RWPE1 (cell line): ENCODE data around the gene MARVELD1.

Experiments used
- CTCF ChIA-PET: fragments of 350-600 bp; sonication (Branson Sonifier 250); formaldehyde crosslinking; extraction: SDS; loops from one replicate; lab custom pipeline; 2021; lab: Yijun Ruan, JAX
- POLR2A ChIA-PET: fragments of 400-600 bp; formaldehyde crosslinking; extraction: SDS; loops from one replicate; lab custom pipeline; 2020; ENCODE audit warnings: antibody characterized with exemption; ENCODE audit not compliant: low non-redundant PET; lab: Yijun Ruan, JAX
- DNase-seq: peaks from one replicate; pipeline ENCODE4 v3.0.0; 2012; ENCODE audit warnings: low spot score
- H3K27ac ChIP-seq: fragments of 450-650 bp; 2 replicates; pipeline ENCODE4 v1.5.1; 2017
- TF ChIP-seq, protein P1 (sequence below): fragments of 450-650 bp; conservative IDR thresholded peaks from 2 replicates; pipeline ENCODE4 v1.5.1; 2017; ENCODE audit warnings: low read depth, mild to moderate bottlenecking

MARVELD1 gene

DNA sequence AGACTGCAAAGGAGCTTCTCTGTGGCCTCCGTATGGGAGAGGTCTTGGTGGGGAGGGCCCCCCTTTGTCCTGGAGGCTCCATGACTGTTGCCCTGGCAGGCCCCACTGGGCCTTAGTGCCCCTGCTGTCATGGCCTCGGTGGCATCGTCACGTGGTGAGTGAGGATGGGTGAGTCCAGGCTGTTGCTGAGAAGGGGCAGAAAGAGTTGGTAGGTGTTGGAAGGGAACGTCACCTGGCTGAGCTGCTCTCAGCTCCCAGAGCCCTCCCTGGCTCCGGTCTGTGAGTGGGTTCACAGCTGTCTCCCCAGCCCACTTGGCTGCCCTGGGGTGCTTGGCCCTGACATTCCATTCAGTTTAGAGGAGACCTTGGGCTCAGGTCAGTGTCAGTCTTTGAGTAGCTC, 42.2 kb downstream of the MARVELD1 start:
- CTCF ChIA-PET = interaction anchor here (0.5 to 1.3 kb wide), 3 partner anchors 114 to 1545 kb away, joined by 3 to 6 read pairs (median 3); no protein-coding TSS in a partner anchor
- peak overlapping the region; percentile 15; the same call in 1 of the 2 replicates for H3K27ac ChIP-seq
- no peak for DNase-seq
- POLR2A ChIA-PET = no interaction called here
- TF ChIP-seq, protein P1, sequence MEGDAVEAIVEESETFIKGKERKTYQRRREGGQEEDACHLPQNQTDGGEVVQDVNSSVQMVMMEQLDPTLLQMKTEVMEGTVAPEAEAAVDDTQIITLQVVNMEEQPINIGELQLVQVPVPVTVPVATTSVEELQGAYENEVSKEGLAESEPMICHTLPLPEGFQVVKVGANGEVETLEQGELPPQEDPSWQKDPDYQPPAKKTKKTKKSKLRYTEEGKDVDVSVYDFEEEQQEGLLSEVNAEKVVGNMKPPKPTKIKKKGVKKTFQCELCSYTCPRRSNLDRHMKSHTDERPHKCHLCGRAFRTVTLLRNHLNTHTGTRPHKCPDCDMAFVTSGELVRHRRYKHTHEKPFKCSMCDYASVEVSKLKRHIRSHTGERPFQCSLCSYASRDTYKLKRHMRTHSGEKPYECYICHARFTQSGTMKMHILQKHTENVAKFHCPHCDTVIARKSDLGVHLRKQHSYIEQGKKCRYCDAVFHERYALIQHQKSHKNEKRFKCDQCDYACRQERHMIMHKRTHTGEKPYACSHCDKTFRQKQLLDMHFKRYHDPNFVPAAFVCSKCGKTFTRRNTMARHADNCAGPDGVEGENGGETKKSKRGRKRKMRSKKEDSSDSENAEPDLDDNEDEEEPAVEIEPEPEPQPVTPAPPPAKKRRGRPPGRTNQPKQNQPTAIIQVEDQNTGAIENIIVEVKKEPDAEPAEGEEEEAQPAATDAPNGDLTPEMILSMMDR = no peak

DNA sequence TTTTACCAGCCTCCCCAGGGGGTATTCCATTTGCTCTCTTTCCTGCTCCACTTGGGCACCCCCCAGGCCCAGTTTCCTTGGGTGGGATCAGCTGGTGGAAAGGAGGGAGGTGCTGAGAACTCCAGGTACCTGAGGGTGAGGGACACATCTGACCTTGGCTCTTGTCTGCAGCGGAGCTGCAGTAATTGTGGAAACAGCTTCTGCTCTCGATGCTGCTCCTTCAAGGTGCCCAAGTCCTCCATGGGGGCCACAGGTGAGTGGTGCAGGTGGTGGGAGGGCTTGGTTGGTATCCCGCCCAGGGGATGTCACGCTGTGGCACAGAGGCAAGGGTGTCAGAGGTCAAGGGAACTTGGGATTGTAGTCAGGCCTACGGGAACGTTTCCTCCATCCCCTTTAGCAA, 43.9 kb downstream of the MARVELD1 start:
- no peak for DNase-seq
- TF ChIP-seq, protein P1 = no peak
- ChIA-PET POLR2A (no interaction called here), CTCF (interaction anchor here (0.7 kb wide), 1 partner anchor 15 kb away, joined by 9 read pairs; no protein-coding TSS in a partner anchor)
- no peak overlapping the region for H3K27ac ChIP-seq

DNA sequence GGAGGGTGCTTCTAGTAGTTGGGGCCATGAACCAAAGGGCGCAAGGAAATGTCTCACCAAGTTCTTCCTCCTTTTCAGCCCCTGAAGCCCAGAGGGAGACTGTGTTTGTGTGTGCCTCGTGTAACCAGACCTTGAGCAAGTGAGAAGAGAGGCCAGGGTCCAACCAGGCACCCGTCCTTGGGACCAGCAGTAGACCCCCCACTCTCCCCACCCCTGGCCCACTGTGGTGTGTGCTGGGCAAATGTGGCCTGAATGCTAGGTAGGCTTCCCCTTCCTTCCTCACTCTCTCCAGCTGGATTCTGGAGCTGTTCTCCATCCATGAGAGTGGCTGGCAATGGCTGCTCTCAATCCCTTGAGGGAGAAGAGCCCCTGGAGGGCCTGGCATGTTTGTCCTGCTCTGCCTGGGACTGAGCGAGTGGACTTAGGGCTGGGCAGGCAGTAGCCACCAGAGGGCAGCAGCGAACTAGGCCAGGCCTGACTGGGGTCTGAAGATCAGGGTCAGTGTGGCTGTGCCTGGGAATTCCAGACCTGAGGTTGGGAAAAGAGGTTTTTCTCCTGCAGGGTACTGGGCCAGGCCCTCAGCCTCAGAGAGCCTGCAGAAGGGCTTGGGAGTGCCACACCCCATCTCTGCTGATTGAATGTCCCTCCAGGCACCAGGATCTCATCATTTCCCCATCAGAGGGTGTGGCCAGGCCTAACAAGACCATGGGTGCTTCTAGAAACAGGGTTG, 45.8 kb downstream of the MARVELD1 start:
- POLR2A ChIA-PET = no interaction called here
- TF ChIP-seq, protein P1 = peak; percentile 86
- peak; percentile 74 for DNase-seq
- H3K27ac ChIP-seq = peak overlapping the region; percentile 16; the same call in 1 of the 2 replicates
- CTCF ChIA-PET = interaction anchor here (0.6 to 3.6 kb wide), 7 partner anchors 9 to 587 kb away, joined by 3 to 14 read pairs (median 3); no protein-coding TSS in a partner anchor

DNA sequence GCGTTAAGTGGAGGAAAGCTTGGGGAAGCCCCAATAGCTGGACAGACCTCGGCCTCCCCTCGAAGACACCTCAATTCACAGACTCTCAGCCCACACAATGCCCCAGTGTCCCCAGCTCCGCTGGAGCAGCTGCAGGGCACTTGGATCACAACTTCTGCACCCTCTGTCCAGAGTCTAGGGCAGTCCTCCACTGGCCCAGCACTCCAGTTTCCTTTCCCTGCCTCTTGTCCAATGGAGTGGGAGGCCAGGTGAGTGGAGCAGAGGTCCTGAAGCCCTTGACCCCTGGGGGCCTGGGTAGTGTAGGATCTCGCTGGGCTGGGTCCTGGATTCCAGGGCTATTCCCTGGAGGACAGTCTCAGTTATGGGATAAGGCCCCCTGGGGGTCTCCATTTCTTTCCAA, 46.4 kb downstream of the MARVELD1 start:
- TF ChIP-seq, protein P1 = no peak
- ChIA-PET CTCF (interaction anchor here (0.5 to 3.6 kb wide), 8 partner anchors 10 to 411 kb away, joined by 3 to 14 read pairs (median 4); no protein-coding TSS in a partner anchor), POLR2A (no interaction called here)
- H3K27ac ChIP-seq = peak overlapping the region; percentile 16; the same call in 1 of the 2 replicates
- no peak for DNase-seq

DNA sequence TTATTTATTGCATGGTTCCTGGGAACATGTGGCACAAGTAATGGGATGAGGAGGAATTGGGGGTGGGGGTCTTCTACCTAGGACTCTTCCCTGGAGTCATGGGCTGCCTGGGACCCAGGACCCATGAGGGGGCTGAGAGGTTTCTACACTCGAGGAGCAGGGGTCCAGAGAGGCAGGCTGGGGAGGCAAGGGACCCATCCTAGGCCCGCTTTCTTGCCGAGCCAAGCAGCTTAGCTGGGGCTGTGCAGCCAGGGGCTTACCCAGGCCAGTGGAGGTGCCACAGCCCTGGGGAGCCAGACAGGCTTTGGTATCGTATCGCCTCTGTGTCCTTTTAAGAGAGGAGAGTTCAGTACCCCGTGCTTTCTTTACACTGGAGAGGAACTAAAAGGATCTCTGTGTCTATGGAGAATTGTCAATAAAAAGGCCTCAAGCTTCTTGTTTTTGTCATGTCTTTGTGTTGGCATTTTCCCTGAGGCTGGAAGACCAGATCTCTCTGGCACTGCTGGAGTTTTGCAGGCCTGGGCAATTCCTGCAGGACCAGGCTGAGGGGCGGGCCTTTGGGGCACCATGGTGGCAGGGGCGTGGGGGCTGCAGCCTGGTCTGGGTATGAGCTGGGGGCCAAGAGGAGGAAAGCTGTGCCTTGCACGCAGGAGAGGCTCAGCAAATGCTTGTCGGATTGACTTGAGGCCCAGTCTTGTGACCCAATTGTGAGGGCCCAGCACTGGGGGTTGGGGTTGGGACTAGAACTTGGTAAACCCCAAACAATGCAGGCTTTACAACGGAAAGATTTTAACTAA, 47.1 kb downstream of the MARVELD1 start:
- 0 out of 2 replicates have a peak overlapping the region, but pooled peaks have one; percentile 17 for H3K27ac ChIP-seq
- TF ChIP-seq, protein P1 = no peak
- DNase-seq = no peak
- CTCF ChIA-PET = interaction anchor here (0.5 to 3.6 kb wide), 8 partner anchors 10 to 109 kb away, joined by 3 to 14 read pairs (median 4); no protein-coding TSS in a partner anchor
- POLR2A ChIA-PET = no interaction called here

DNA sequence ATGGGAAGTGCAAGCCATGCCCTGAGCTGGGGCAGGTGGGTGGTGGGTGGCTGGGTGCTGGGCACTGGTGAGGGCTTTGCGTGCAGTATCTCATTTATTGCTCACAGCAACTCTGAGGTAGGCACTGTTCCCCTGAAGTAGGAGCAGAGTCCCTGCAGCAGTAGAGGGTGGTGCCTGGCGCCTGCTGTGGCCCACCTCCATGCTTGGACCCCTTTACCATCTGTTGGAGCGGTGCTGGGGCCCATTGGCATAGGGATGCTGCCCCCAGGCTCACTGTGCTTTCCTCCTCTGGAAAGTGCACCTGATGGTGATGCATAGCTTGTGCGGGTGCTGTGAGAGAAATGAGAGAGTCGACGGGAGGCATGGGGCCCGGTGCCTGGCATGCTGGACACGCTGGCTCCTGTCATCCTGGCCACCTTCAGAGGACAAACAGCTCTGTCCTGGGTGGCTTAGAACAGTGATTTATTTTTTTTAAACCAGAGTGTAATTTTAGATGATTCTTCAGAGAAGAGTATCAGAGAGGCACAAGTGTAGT, 47.9 kb downstream of the MARVELD1 start:
- TF ChIP-seq, protein P1 = no peak
- ChIA-PET CTCF (interaction anchor here (1.2 to 3.6 kb wide), 3 partner anchors 30 to 108 kb away, joined by 3 to 14 read pairs (median 4); no protein-coding TSS in a partner anchor), POLR2A (no interaction called here)
- no peak for DNase-seq
- H3K27ac ChIP-seq = 0 out of 2 replicates have a peak overlapping the region, but pooled peaks have one; percentile 17
